ENCODE measurements around the gene ADAM12. TPM values are rescaled to one million over a fixed set of nuclear protein-coding genes. Genes with fewer than 3 reads are reported as not detected.
"Not testable (repeated sequence)": the region's sequence is repeated elsewhere in the genome, so short reads cannot be mapped to it uniquely, and the experiment has no call there.

The ADAM12 gene
- total RNA-seq, 2 donors from 2014 or later = 0.27 to 2.2 TPM

DNA sequence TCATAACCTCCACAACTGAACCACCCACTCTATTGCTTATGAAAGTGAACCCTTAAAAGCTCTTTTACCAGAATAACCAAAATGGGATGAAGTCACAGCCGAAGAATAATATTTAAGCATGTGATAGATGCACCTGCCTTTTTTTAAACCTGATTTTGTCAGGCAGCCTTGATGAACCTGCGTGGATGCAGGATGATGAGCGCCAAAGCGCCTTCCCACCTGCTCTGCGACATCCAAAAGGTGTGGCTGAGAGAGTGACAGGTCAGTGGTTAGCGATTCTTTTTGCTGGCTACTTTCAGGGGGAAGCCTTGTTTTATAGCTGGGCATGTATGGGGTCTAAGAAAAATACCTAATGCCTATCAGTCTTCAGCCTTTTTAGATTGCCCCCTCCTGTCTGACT lies 334.1 kb downstream of the ADAM12 start:
- no peaks in the 10 kb centered on the region for H3K9me3 ChIP-seq
- DNase-seq (ENCODE audit: low spot score) = no peak
- no peak overlapping the region for H3K27ac ChIP-seq
- ATAC-seq (ENCODE audit: insufficient number of reproducible peaks, low FRiP score, low read depth) = no peak
- H3K27me3 ChIP-seq (replicated peaks; ENCODE audit: insufficient read depth) = no peaks in the 10 kb centered on the region
- H3K36me3 ChIP-seq = no peaks in the 10 kb centered on the region
- H3K4me1 ChIP-seq (ENCODE audit: control insufficient read depth in 1 of 2, low read depth in 2 of 2) = peaks cover 6 to 16% of the 10 kb centered on the region in 2 donors
- TF ChIP-seq, protein P1, sequence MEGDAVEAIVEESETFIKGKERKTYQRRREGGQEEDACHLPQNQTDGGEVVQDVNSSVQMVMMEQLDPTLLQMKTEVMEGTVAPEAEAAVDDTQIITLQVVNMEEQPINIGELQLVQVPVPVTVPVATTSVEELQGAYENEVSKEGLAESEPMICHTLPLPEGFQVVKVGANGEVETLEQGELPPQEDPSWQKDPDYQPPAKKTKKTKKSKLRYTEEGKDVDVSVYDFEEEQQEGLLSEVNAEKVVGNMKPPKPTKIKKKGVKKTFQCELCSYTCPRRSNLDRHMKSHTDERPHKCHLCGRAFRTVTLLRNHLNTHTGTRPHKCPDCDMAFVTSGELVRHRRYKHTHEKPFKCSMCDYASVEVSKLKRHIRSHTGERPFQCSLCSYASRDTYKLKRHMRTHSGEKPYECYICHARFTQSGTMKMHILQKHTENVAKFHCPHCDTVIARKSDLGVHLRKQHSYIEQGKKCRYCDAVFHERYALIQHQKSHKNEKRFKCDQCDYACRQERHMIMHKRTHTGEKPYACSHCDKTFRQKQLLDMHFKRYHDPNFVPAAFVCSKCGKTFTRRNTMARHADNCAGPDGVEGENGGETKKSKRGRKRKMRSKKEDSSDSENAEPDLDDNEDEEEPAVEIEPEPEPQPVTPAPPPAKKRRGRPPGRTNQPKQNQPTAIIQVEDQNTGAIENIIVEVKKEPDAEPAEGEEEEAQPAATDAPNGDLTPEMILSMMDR (IDR thresholded peaks at IDR 0.05) = no peak
- no peak overlapping the region for H3K4me3 ChIP-seq

- ATAC-seq (ENCODE audit: insufficient number of reproducible peaks, low FRiP score, low read depth) = no peak
- H3K27me3 ChIP-seq (replicated peaks; ENCODE audit: insufficient read depth) = no peaks in the 10 kb centered on the region
- no peak for DNase-seq (ENCODE audit: low spot score)
- H3K9me3 ChIP-seq = no peaks in the 10 kb centered on the region
- no peaks in the 10 kb centered on the region for H3K36me3 ChIP-seq
- TF ChIP-seq, protein P1 (IDR thresholded peaks at IDR 0.05) = no peak
- H3K4me3 ChIP-seq = no peak overlapping the region
- no peak overlapping the region for H3K27ac ChIP-seq
- H3K4me1 ChIP-seq (ENCODE audit: control insufficient read depth in 1 of 2, low read depth in 2 of 2) = peaks cover 12 to 20% of the 10 kb centered on the region in 2 donors
These were observed 336.1 kb downstream of the ADAM12 start for GRCh38 chr10:126052171-126052570.

DNA sequence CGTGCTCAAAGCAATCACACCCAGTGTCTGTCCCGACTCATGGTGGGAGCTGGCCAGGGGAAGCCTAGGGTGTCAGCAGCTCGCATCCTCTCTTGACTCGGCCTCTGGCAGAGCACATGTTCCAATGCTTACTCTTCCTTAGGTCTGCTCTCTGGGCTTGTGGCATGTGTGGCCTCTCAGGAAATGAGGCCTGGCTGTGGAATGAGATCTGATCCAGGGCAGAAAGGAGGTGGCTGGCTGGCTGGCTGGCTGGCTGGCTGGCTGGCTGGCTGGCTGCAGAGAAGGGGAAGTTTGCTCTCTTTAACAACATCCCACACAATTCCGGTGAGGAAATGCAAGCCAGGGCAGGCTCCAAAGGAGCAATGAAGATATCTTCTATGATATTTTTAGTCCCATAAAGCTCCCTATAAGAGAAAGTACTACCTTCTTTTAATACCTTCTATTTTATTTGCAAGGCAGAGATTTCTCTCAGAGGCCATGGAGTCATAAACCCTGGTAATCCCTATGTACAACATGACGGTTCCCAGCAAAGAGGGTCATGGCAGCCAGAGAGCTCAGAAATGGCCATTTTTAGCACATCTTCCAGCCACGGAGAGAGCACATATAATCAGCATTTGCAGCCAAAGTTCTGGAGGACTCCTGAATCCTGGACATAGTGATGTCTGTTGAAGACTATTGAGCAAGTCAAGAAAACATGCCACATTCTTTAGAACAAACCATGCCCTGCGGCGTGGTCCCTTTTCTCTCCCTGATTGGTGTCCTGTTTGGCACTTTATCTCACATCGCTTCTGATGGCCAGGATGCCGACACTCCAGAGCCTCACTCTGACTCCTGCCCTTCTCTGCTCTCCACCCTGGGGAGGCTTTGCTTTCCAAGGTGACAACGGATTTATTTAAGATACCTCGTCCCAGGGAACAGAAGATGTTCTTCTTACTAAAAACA lies 338.2 kb downstream of the ADAM12 start:
- no peak overlapping the region for H3K4me3 ChIP-seq
- no peaks in the 10 kb centered on the region for H3K9me3 ChIP-seq
- TF ChIP-seq, protein P1 (IDR thresholded peaks at IDR 0.05) = no peak
- no peak for DNase-seq (ENCODE audit: low spot score)
- peaks cover 12 to 20% of the 10 kb centered on the region in 2 donors for H3K4me1 ChIP-seq (ENCODE audit: control insufficient read depth in 1 of 2, low read depth in 2 of 2)
- ATAC-seq (ENCODE audit: insufficient number of reproducible peaks, low FRiP score, low read depth) = peak; percentile 68
- H3K36me3 ChIP-seq = no peaks in the 10 kb centered on the region
- H3K27me3 ChIP-seq (replicated peaks; ENCODE audit: insufficient read depth) = no peaks in the 10 kb centered on the region
- H3K27ac ChIP-seq = peak overlapping the region; percentile 45 to 71

DNA sequence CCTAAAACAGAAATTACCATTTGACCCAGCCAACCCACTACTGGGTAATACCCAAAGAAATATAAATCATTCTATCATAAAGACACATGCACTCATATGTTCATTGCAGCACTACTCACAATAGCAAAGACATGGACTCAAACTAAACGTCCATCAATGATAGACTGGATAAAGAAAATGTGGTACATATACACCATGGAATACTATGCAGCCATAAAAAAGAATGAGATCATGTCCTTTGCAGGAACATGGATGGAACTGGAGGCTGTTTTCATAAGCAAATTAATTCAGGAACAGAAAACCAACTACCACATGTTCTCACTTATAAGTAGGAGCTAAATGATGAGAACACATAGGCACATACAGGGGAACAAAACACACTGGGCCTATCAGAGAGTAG lies 340.5 kb downstream of the ADAM12 start:
- not testable (repeated sequence) for H3K4me3 ChIP-seq; ATAC-seq (ENCODE audit: insufficient number of reproducible peaks, low FRiP score, low read depth); DNase-seq (ENCODE audit: low spot score); H3K36me3 ChIP-seq; H3K27ac ChIP-seq; H3K27me3 ChIP-seq (replicated peaks; ENCODE audit: insufficient read depth); H3K9me3 ChIP-seq
- H3K4me1 ChIP-seq (ENCODE audit: control insufficient read depth in 1 of 2, low read depth in 2 of 2) = peaks cover 14 to 23% of the 10 kb centered on the region in 2 donors

- H3K4me1 ChIP-seq (ENCODE audit: control insufficient read depth in 1 of 2, low read depth in 2 of 2) = peaks cover 22 to 32% of the 10 kb centered on the region in 2 donors
- DNase-seq (ENCODE audit: low spot score) = no peak
These were observed 341.4 kb downstream of the ADAM12 start for GRCh38 chr10:126046831-126047230.

More at GRCh38 chr10:126046831-126047230, 341.4 kb downstream of the ADAM12 start:
- Histone ChIP-seq H3K9me3 (no peaks in the 10 kb centered on the region), H3K36me3 (no peaks in the 10 kb centered on the region), H3K27me3 (replicated peaks; ENCODE audit: insufficient read depth) (no peaks in the 10 kb centered on the region), H3K4me3 (no peak overlapping the region), H3K27ac (no peak overlapping the region)
- TF ChIP-seq, protein P1 (IDR thresholded peaks at IDR 0.05) = no peak
- ATAC-seq (ENCODE audit: insufficient number of reproducible peaks, low FRiP score, low read depth) = no peak
